T47D (cell line): ENCODE data around the gene EDDM3A.

ENCODE experiments used
- DNase-seq, 2 experiments: peaks; one replicate each; pipeline versions ENCODE4 v3.0.0 to v3.0.0-alpha.2; 2011 to 2012; ENCODE audit warnings: low read depth in 1 of 2, low spot score in 1 of 2
- JUND ChIP-seq: IDR thresholded peaks from 2 replicates; pipeline ENCODE4 v1.6.1; 2012; ENCODE audit warnings: low read depth
- in situ Hi-C: cut with HindIII; loops from 2 replicates; pipeline ENCODE4 v1.10.0; 2016; ENCODE audit warnings: low sequenced_read_pairs, low pct_unique_long_range_greater_than_20kb

The EDDM3A gene

DNA sequence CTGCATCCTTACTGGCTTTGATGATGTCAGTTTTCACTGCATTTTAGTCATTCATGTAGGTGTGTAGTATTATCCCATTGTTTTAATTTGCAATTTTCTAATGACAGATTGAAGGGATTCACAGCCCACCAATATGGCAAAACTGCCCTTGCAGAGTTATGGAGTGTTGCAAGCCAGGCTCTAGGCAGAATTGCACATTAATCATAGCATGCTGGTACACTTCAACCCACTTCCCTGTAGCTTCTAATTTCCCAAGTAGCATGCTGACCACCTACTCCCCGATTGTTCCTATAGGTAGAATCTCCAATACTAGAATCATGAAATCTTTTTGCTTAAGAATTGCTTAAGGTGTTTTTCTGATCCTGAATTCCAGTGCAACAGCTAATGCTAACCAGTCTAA lies 30.2 kb downstream of the EDDM3A start:
- in situ Hi-C loops: no loop called here
- no peak for DNase-seq
- TF ChIP-seq JUND: no peak

DNA sequence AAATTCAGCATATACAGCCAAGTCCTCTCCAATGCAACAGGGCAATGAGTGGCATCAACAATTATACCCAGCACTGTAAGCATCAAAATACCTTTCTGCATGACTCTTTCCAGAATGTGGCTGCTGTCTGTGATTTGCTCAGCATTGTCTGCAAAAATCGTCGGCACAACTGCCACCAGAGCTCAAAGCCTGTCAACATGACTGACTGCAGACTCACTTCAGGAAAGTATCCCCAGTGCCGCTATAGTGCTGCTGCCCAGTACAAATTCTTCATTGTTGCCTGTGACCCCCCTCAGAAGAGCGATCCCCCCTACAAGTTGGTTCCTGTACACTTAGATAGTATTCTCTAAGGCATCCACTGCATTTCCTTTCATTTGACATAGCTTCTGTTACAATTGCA lies 36.1 kb downstream of the EDDM3A start:
- DNase-seq: no peak
- no peak for TF ChIP-seq JUND
- in situ Hi-C loops: no loop called here

- TF ChIP-seq JUND: no peak
- DNase-seq: peak in 1 of 2 experiments; percentile 15
- in situ Hi-C loops: no loop called here
Observed at GRCh38 chr14:20782280-20782890, 36.7 kb downstream of the EDDM3A start.

- DNase-seq: no peak
- TF ChIP-seq JUND: no peak
- in situ Hi-C loops: no loop called here
Observed at GRCh38 chr14:20787025-20787424, 41.3 kb downstream of the EDDM3A start.

- in situ Hi-C loops: no loop called here
- no peak for DNase-seq
- no peak for TF ChIP-seq JUND
Observed at GRCh38 chr14:20789230-20789813, 43.6 kb downstream of the EDDM3A start.

DNA sequence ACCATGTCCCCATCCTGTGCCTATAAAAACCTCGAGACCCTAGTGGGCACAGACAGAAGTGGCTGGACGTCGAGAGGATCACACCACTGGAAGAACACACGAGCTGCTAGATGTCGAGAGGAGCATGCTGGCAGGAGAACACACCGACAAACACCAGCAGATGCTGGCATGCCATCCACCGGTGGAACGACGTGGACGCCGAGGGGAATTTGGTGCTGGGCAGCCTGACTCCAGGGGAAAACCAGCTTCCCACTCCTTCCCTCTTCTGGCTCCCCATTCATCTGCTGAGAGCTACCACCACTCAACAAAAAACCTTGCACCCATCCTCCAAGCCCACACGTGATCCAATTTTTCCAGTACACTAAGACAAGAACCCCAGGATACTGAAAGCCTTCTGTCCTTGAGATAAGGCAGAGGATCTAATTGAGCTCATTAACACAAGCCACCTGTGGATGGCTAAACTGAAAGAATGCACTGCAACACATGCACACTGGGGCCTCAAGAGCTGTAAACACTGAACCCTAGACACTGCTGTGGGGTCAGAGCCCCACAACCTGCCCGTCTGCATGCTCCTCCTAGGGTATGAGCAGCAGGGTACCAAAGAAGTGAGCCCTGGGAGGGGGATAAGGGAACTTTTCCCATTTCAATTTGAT lies 44.9 kb downstream of the EDDM3A start:
- in situ Hi-C loops: no loop called here
- no peak for DNase-seq
- no peak for TF ChIP-seq JUND

DNA sequence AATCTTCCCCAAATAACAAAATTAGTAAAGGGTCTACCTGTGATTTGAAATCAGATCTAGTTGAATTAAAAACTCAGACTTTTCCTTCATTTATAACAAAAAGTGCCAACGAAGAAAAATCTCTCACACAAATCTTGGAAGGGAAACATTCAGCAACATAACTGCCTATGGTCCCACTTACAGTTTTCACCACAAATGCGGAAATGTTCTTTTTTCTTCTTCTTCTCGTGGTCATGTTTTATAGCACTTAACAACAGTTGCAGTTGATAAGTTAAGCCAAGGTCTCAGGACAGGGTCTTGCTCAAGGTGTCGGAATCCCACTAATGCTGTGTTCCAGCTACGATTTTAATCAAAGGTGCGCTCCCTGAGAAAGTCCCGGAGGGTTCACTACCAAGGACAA lies 45.5 kb downstream of the EDDM3A start:
- no peak for DNase-seq
- TF ChIP-seq JUND: no peak
- in situ Hi-C loops: no loop called here

DNA sequence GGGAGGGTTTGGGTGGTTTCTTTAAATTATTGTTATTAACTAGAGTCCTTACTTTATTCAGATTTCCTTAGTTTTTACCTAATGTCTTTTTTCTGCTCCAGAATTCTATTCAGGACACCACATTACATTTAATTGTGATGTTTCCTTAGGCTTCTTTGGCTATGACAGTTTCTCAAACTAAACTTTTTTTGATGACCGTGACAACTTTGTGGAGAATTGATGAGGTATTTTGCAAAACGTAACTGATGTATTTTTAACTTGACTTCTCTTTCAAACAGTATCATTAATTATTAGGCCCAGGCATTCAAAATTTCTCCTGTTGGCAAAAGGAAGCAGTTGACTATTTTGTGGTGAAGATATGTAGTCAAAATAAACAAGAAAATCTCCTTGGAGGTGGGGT lies 45.9 kb downstream of the EDDM3A start:
- DNase-seq: no peak
- TF ChIP-seq JUND: no peak
- in situ Hi-C loops: no loop called here

GRCh38 chr14:20792556-20792955 lies 46.9 kb downstream of the EDDM3A start:
- in situ Hi-C loops: no loop called here
- TF ChIP-seq JUND: no peak
- no peak for DNase-seq

DNA sequence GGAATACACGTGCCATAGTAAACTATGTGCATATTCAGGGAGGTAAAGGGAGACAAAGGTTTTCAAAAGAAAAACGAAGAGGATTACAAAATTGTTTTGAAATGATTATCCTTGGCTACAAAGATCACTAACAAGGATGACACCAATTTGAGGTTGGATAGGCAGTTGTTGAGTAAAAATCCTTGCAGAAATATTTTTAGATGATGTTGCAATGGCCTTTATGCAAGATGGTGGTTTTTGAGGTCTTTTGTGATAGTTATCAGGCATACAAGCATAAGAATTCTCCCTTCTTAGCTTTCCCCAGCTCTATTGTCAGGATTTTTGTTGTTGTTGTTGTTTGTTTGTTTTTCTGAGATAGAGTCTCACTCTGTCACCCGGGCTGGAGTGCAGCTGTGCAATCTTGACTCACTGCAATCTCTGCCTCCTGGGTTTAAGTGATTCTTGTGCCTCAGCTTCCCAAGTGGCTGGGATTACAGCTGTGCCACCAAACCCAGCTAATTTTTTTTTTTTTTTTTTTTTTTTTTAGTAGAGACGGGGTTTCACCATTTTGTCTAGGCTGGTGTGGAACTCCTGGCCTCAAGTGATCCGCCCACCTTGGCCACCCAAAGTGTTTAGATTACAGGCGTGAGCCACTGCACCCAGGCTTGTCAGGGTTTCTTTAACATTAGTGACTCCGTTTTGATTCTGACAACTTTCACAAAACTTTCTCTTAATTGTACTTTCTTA lies 49.1 kb downstream of the EDDM3A start:
- TF ChIP-seq JUND: no peak
- in situ Hi-C loops: no loop called here
- DNase-seq: no peak

GRCh38 chr14:20797164-20797563 lies 51.5 kb downstream of the EDDM3A start:
- DNase-seq: no peak
- no peak for TF ChIP-seq JUND
- in situ Hi-C loops: no loop called here
